Left lung (tissue), 10 donors: ENCODE data around the gene FANCD2OS. TPM values are rescaled to one million over a fixed set of nuclear protein-coding genes. Genes with fewer than 3 reads are reported as not detected.

Experiments
- ATAC-seq: fragments of 200-7000 bp; cut with Tn5 transposase; one replicate; pipeline ENCODE4 v1.9.1; 2020; ENCODE audit warnings: moderate library complexity
- DNase-seq, 4 donors: peaks; one replicate each; pipeline ENCODE4 v3.0.0-alpha.2; 2013 to 2020
- H3K27ac ChIP-seq, 2 donors: fragments of 200-600 bp; sonication (generic) in 1 of 2; one replicate each; pipeline versions ENCODE4 v1.5.0 to v1.8.0; 2020 to 2021
- H3K27me3 ChIP-seq, 2 donors: fragments of 200-600 bp; sonication (generic) in 1 of 2; one replicate each; pipeline versions ENCODE4 v1.5.0 to v1.8.0; 2020 to 2021
- H3K36me3 ChIP-seq, 2 donors: fragments of 200-600 bp; sonication (generic) in 1 of 2; one replicate each; pipeline versions ENCODE4 v1.5.0 to v1.8.0; 2020 to 2021
- H3K4me1 ChIP-seq, 2 donors: fragments of 200-600 bp; one replicate each; pipeline ENCODE4 v1.8.0; 2021
- H3K4me3 ChIP-seq, 2 donors: fragments of 200-600 bp; sonication (generic) in 1 of 2; one replicate each; pipeline versions ENCODE4 v1.5.0 to v1.8.0; 2020 to 2021; ENCODE audit warnings: mild to moderate bottlenecking in 1 of 2
- H3K9me3 ChIP-seq, 2 donors: fragments of 200-600 bp; sonication (generic) in 1 of 2; one replicate each; pipeline versions ENCODE4 v1.5.0 to v1.8.0; 2020 to 2021
- intact Hi-C, 2 donors: fragments of 100-400 bp; cut with DNase I; formaldehyde crosslinking; loops; one replicate each; pipeline versions ENCODE4 v1.11.2 to v1.14.2; 2022
- polyA plus RNA-seq, 6 donors: library from polyadenylated mRNA; unstranded; fragments of 120-200 nt; gene quantifications; one replicate each; pipeline ENCODE4 v1.2.1, GENCODE V29; 2013; ENCODE audit not compliant: insufficient read length in 6 of 6
- total RNA-seq, 2 donors: library from RNA; stranded (reverse); fragmentation: NEBNext Ultra II Directional; extraction: Animal tissue kit (Norgen Biotek cat#: 25700); gene quantifications; one replicate each; pipeline ENCODE4 v1.2.1, GENCODE V29; 2021
- TF ChIP-seq, protein P1 (sequence below), 2 donors: fragments of 200-600 bp; sonication (generic) in 1 of 2; IDR thresholded peaks; one replicate each; pipeline versions ENCODE4 v1.5.0 to v1.8.0; 2021; ENCODE audit warnings: antibody characterized with exemption in 2 of 2
- donor health status: DM: no; HTN: yes; CAD: no.
- donor health status: DM: no; HTN: no; CAD: no.

FANCD2OS gene
- total and polyA plus RNA-seq, 8 donors = 0.43 to 1.00 (median 0.72) TPM; not detected in 3

DNA sequence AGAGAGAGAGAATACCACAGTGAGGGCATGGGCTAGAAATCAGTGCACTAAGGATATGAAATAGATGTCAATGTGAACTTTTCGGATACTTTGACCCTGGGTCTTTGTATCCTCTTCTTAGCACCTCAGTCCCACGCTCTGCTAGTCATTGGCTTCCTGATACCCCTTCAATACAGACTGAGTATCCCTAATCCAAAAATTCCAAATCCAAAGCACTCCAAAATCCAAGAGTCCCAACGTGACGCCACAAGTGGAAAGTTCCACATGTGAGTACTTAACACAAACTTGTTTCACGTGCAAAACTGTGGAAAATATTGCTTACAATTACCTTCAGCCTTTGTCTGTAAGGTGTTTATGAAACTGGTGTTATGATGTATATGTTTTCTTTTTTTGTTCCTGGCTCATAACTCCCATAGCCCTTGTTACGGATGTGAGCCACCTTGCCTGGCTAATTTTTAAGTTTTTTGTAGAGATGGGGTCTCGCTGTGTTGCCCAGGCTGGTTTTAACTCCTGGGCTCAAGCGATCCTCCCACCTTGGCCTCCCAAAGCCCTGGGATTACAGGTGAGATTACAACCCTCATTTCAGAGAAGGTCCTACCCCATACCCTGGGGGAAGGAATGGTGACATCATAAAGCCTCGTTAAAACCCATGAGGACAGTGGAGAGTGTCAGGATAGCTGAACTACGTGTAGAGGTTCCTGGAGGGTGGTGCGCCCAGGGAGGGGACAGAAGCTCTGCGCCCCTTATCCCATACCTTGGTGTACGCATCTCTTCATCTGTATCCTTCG, 46.5 kb upstream of the FANCD2OS start:
- intact Hi-C loops = no loop called here

DNA sequence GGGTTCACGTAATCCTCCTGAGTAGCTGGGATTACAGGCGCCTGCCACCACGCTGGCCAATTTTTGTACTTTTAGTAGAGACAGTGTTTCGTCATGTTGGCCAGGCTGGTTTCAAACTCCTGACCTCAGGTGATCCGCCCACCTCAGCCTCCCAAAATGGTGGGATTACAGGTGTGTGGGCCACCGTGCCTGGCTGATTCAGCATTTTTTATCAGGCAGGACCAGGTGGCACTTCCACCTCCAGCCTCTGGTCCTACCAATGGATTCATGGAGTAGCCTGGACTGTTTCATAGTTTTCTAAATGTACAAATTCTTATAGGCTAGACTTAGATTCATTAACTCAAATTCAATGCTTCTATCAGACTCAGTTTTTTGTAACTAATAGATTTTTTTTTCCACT, 42.9 kb upstream of the FANCD2OS start:
- intact Hi-C loops = no loop called here
- TF ChIP-seq, protein P1, sequence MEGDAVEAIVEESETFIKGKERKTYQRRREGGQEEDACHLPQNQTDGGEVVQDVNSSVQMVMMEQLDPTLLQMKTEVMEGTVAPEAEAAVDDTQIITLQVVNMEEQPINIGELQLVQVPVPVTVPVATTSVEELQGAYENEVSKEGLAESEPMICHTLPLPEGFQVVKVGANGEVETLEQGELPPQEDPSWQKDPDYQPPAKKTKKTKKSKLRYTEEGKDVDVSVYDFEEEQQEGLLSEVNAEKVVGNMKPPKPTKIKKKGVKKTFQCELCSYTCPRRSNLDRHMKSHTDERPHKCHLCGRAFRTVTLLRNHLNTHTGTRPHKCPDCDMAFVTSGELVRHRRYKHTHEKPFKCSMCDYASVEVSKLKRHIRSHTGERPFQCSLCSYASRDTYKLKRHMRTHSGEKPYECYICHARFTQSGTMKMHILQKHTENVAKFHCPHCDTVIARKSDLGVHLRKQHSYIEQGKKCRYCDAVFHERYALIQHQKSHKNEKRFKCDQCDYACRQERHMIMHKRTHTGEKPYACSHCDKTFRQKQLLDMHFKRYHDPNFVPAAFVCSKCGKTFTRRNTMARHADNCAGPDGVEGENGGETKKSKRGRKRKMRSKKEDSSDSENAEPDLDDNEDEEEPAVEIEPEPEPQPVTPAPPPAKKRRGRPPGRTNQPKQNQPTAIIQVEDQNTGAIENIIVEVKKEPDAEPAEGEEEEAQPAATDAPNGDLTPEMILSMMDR (IDR thresholded peaks at IDR 0.05) = no peak
- no peak overlapping the region for H3K27ac ChIP-seq
- peaks cover 0 to 84% of the 10 kb centered on the region in 2 donors for H3K36me3 ChIP-seq
- DNase-seq = no peak
- H3K4me3 ChIP-seq = no peak overlapping the region
- ATAC-seq = no peak
- no peaks in the 10 kb centered on the region for H3K27me3 ChIP-seq
- H3K4me1 ChIP-seq = peaks cover 0 to 26% of the 10 kb centered on the region in 2 donors
- no peaks in the 10 kb centered on the region for H3K9me3 ChIP-seq

More for the DNA sequence above, 46.5 kb upstream of the FANCD2OS start:
- Histone ChIP-seq H3K9me3 (no peaks in the 10 kb centered on the region), H3K4me3 (no peak overlapping the region), H3K36me3 (peaks cover 0 to 56% of the 10 kb centered on the region in 2 donors), H3K27ac (no peak overlapping the region), H3K4me1 (peaks cover 0 to under 1% of the 10 kb centered on the region in 2 donors), H3K27me3 (no peaks in the 10 kb centered on the region)
- TF ChIP-seq, protein P1 (IDR thresholded peaks at IDR 0.05) = no peak
- no peak for ATAC-seq
- DNase-seq = no peak

DNA sequence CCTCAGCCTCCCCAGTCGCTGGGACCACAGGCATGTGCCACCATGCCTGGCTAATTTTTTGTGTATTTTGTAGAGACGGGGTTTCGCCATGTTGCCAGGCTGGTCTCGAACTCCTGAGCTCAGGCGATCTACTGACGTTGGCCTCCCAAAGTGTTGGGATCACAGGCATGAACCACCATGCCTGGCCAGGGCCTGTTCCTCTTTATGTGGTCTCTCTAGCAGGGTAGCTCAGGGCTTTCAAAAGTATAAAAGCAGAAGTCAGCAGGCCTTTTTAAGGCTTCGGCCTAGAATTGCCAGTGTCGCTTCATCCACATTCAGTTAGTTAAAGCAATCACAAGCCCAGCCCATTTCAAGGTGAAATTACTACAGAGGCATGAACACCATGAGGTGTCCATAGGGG, 41.2 kb upstream of the FANCD2OS start:
- peak overlapping the region in 1 of 2 donors; percentile 61 for H3K27ac ChIP-seq
- peaks cover 7 to 43% of the 10 kb centered on the region in 2 donors for H3K4me1 ChIP-seq
- intact Hi-C loops = no loop called here
- no peak overlapping the region for H3K4me3 ChIP-seq
- no peaks in the 10 kb centered on the region for H3K27me3 ChIP-seq
- no peaks in the 10 kb centered on the region for H3K9me3 ChIP-seq
- no peak for DNase-seq
- ATAC-seq = peak; percentile 59
- H3K36me3 ChIP-seq = peaks cover 0 to 75% of the 10 kb centered on the region in 2 donors
- TF ChIP-seq, protein P1 (IDR thresholded peaks at IDR 0.05) = no peak

DNA sequence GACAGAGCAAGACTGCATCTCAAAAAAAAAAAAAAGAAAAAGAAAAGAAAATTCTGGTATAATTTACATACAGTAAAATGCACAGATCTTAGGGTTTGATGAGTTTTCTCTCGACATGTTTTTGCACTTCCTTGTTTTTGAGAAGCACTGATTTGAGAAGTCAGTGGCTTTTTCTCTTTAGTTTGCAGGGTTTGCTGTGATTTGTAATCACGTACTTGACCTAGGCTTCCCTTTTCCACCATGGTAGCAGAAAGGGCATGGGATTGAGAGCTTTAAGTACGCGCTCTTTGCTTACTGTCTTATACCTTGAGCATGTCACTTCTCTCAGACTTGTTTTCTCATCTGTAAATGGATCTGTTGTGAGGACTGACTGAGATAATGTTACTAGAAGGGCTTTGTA, 37.6 kb upstream of the FANCD2OS start:
- Histone ChIP-seq H3K9me3 (no peaks in the 10 kb centered on the region), H3K4me3 (no peak overlapping the region), H3K27ac (peak overlapping the region in 1 of 2 donors; percentile 33), H3K4me1 (peaks cover 23 to 66% of the 10 kb centered on the region in 2 donors), H3K36me3 (peaks cover 0 to 40% of the 10 kb centered on the region in 2 donors), H3K27me3 (no peaks in the 10 kb centered on the region)
- intact Hi-C loops = no loop called here
- ATAC-seq = no peak
- TF ChIP-seq, protein P1 (IDR thresholded peaks at IDR 0.05) = no peak
- no peak for DNase-seq

DNA sequence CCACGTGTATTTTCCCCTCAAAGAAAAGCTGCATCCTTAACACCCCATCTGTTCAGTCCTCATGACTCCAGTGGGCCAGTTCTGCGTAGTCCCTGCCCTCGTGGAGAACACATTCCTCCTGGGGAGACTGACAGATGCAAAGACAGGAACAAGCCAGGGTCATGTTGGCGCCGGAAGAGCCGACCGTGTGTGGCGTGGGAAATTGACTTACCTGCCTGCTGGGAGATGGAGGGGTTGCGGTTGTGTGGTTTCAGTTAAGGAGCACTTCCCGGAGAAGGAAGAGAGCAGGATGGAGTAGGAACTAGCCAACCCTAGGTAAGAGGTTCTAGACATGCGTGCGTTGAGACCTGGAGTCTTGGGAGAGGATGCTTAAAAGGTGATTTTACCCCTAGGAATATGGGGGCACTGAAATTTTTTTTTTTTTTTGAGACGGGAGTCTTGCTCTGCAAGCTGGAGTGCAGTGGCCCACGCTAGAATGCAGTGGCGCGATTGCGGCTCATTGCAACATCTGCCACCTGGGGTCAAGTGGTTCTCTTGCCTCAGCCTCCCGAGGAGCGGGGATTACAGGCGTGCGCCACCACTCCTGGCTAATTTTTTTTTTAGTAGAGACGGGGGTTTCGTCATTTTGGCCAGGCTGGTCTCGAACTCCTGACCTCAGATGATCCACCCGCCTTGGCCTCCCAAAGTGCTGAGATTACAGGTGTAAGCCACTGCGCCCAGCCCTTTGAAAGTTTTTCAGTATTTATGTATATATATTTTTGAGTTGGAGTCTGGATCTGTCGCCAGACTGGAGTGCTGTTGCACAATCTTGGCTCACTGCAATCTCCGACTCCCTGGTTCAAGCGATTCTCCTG, 34.9 kb upstream of the FANCD2OS start:
- H3K27ac ChIP-seq = peak overlapping the region in 1 of 2 donors; percentile 95
- peaks cover 23 to 59% of the 10 kb centered on the region in 2 donors for H3K4me1 ChIP-seq
- ATAC-seq (no peak), DNase-seq (no peak)
- no peaks in the 10 kb centered on the region for H3K9me3 ChIP-seq
- H3K36me3 ChIP-seq = peaks cover 0 to 16% of the 10 kb centered on the region in 2 donors
- no peaks in the 10 kb centered on the region for H3K27me3 ChIP-seq
- H3K4me3 ChIP-seq = peak overlapping the region; percentile 62 to 73
- TF ChIP-seq, protein P1 (IDR thresholded peaks at IDR 0.05) = no peak
- intact Hi-C loops = no loop called here
